Body of pancreas (tissue), 4 donors: Measurements from ENCODE around the gene SLF2.

Experiments
- CTCF ChIP-seq, 7 experiments: fragments of 450-650 bp in 4 of 7; fragments of 200-600 bp in 3 of 7; sonication (generic) in 3 of 7; IDR thresholded peaks; one replicate each; pipeline ENCODE4 v1.5.1; 2016 to 2019; ENCODE audit warnings: antibody characterized with exemption in 7 of 7
- POLR2A ChIP-seq, 3 donors: fragments of 450-650 bp; IDR thresholded peaks; one replicate each; pipeline ENCODE4 v1.6.1; 2016; ENCODE audit warnings: antibody characterized with exemption in 3 of 3, mild to moderate bottlenecking in 2 of 3

GRCh38 chr10:100894033-100894432 lies 18.7 kb upstream of the SLF2 start:
- TF ChIP-seq CTCF (IDR thresholded peaks at IDR 0.05) (no peak), POLR2A (IDR thresholded peaks at IDR 0.05) (no peak)
